ENCODE measurements around the gene CAPN9. TPM values are rescaled to one million over a fixed set of nuclear protein-coding genes. Genes with fewer than 3 reads are reported as not detected.
A peak's percentile ranks its signal among the peaks of the same experiment; 100 is the strongest.

Gene CAPN9
- total RNA-seq, 1 donor from 2014 or later, result 0.72 TPM

DNA sequence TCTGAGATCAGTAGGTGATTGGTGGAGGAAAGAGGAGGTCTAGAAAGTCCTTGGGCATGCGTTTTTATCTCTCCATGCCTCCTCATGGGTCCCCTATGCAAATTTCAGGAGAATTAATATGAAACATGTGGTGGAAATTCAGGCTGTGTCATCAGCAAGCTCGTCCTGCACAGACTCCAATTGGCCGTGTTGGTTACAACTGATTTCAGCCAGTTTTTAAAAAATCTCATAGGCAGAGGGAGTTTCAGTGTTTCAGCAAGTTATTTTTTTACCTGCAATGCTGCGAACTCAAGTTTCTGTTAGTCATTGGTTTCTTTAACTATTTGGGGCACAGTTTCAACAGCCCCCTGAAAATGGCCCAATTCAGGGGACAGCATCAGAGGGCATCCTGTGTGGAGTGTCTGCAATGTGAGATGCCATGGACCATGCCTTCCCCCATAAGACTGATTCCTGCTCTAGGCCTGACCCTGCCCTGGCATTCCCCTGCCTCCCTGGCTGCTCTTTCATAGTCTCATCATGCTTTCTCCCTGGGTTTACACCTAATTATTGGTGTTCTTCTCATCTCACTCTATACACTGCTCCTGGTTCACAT, 61.2 kb downstream of the CAPN9 start:
- H3K27ac Mint-ChIP-seq, result no peak overlapping the region
- peaks cover 13% of the 10 kb centered on the region for H3K9me3 Mint-ChIP-seq
- no peak overlapping the region for H3K4me3 Mint-ChIP-seq
- peaks cover 6% of the 10 kb centered on the region for H3K36me3 Mint-ChIP-seq
- H3K27me3 Mint-ChIP-seq, result no peaks in the 10 kb centered on the region
- TF ChIP-seq, protein P1, sequence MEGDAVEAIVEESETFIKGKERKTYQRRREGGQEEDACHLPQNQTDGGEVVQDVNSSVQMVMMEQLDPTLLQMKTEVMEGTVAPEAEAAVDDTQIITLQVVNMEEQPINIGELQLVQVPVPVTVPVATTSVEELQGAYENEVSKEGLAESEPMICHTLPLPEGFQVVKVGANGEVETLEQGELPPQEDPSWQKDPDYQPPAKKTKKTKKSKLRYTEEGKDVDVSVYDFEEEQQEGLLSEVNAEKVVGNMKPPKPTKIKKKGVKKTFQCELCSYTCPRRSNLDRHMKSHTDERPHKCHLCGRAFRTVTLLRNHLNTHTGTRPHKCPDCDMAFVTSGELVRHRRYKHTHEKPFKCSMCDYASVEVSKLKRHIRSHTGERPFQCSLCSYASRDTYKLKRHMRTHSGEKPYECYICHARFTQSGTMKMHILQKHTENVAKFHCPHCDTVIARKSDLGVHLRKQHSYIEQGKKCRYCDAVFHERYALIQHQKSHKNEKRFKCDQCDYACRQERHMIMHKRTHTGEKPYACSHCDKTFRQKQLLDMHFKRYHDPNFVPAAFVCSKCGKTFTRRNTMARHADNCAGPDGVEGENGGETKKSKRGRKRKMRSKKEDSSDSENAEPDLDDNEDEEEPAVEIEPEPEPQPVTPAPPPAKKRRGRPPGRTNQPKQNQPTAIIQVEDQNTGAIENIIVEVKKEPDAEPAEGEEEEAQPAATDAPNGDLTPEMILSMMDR (conservative IDR thresholded peaks at IDR 0.05), result no peak
- H3K4me1 Mint-ChIP-seq (ENCODE audit: unreplicated experiment), result no peaks in the 10 kb centered on the region
- peak; percentile 22 for DNase-seq (ENCODE audit: extremely low spot score, unreplicated experiment)

DNA sequence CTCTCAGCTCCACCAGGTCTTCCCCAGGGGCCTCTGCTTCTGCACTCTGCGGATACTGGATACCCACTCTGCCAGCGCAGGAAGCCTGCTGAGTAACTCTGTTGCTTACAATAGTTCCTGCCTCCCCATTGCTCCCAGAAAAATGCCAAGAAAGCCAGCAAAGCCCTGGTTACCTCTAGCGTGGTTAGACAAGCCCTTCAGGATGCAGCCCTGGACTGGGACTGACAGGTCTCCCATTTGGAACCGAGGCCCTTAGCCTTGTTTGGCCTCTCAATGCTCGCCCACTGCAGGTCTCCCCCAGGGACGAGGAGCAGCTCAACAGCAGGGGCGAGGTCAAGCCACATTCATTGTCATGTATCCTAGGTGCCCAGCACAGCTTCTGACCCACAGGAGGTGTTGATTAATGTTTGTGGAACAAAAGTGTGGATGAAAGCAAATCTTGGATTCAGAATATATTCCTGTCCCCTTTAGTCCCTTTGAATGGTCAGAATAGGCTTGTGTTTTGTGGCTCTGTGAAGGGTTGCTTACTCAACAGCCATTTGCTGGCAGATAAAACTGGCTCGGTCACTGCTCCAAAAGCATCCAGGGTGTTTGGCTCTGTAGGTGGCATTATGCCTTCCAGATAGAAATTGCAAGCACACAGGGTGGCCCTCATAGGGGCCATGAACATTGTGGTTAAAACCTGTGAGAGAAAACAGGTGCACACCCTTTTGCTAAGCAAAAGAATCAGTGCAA, 62.2 kb downstream of the CAPN9 start:
- DNase-seq (ENCODE audit: extremely low spot score, unreplicated experiment), result peak; percentile 52

DNA sequence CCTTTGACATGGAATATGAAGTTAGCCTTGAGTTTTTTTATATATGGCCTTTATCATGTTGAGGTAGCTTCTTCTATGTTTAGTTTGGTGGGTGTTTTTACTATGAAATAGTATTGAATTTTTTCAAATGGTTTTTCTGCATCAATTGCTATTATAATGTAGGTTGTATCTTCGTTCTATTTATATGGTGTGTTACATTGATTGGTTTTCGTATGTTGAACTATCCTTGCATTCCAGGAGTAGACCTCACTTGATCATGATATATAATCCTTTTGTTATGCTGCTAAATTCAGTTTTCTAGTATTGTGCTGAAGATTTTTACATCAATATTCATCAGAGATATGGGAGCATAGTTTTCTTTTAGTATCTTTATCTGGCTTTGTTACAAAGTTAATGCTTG, 65.4 kb downstream of the CAPN9 start:
- Mint-ChIP-seq H3K27me3 (no peaks in the 10 kb centered on the region), H3K27ac (no peak overlapping the region), H3K4me1 (ENCODE audit: unreplicated experiment) (no peaks in the 10 kb centered on the region), H3K4me3 (no peak overlapping the region), H3K36me3 (peaks cover 6% of the 10 kb centered on the region), H3K9me3 (peaks cover 9% of the 10 kb centered on the region)
- TF ChIP-seq, protein P1 (conservative IDR thresholded peaks at IDR 0.05), result no peak
- DNase-seq (ENCODE audit: extremely low spot score, unreplicated experiment), result no peak

More for the DNA sequence above, 62.2 kb downstream of the CAPN9 start:
- no peaks in the 10 kb centered on the region for H3K27me3 Mint-ChIP-seq
- H3K27ac Mint-ChIP-seq, result no peak overlapping the region
- H3K36me3 Mint-ChIP-seq, result peaks cover 6% of the 10 kb centered on the region
- peaks cover 13% of the 10 kb centered on the region for H3K9me3 Mint-ChIP-seq
- no peaks in the 10 kb centered on the region for H3K4me1 Mint-ChIP-seq (ENCODE audit: unreplicated experiment)
- TF ChIP-seq, protein P1 (conservative IDR thresholded peaks at IDR 0.05), result no peak
- no peak overlapping the region for H3K4me3 Mint-ChIP-seq

DNA sequence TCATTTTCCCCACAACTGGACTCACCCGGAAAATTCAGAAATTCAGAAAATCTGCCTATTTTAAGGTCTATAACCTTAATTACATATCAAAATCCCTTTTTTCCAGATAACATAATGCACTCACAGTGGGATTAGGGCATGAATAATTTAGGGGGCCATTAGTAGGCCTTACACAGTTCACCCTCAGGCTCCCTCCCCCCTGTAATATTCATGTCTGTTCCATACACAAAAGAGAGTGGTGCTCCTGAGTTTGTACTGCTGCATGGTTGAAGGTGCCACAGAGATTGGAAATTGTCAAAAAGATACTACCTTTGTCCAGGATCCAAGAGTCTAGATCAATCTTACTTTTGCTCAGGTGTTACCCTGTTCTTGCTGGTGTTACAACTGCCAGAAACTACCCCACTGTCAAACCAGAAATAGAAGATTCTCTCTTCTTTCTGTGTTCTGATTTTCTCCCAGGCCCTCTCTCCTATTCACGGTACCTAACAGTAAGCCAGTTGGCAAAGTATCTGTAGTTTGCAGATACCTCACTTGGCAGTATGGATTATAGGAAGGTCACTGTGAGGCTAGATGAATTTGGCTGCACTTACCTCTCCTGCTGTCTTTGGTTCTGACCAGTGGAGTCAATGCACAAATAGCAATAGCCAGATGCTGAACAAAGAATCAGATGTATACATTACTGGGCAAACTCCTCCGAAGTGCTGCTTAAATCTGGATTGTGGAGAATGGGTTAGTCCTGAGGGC, 67.9 kb downstream of the CAPN9 start:
- TF ChIP-seq, protein P1 (conservative IDR thresholded peaks at IDR 0.05), result no peak
- Mint-ChIP-seq H3K27ac (no peak overlapping the region), H3K36me3 (peaks cover 6% of the 10 kb centered on the region), H3K9me3 (peaks cover 9% of the 10 kb centered on the region), H3K4me1 (ENCODE audit: unreplicated experiment) (no peaks in the 10 kb centered on the region), H3K27me3 (no peaks in the 10 kb centered on the region), H3K4me3 (no peak overlapping the region)
- DNase-seq (ENCODE audit: extremely low spot score, unreplicated experiment), result peak; percentile 6

DNA sequence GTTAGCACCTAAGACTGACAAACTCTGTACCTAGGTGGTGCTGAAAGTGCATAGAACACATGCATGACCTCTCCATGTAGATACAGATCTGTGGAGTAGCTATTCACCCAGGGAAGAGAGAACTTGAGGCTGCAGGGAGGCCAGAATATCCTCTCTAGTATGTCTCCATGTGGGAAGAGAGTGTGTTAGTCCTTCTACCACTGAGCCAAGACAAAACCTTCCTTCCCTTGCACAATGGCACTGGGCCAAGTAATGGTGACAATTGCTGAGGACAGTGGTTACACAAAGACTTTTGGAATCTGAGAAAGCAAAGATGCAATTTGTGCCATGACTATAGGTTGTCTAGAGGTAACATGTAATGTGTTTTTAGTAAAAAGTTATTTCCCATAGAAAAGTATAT, 68.8 kb downstream of the CAPN9 start:
- Mint-ChIP-seq H3K4me3 (no peak overlapping the region), H3K9me3 (peaks cover 9% of the 10 kb centered on the region), H3K4me1 (ENCODE audit: unreplicated experiment) (no peaks in the 10 kb centered on the region), H3K36me3 (peaks cover 6% of the 10 kb centered on the region), H3K27ac (no peak overlapping the region), H3K27me3 (no peaks in the 10 kb centered on the region)
- DNase-seq (ENCODE audit: extremely low spot score, unreplicated experiment), result peak; percentile 13
- TF ChIP-seq, protein P1 (conservative IDR thresholded peaks at IDR 0.05), result no peak
